IMR-90 (cell line): ENCODE measurements around the gene ZBTB1. TPM values are rescaled to one million over a fixed set of nuclear protein-coding genes. Genes with fewer than 3 reads are reported as not detected.
A peak's percentile ranks its signal among the peaks of the same experiment; 100 is the strongest.

Experiments
- ATAC-seq: fragments of 200-7000 bp; cut with Tn5 transposase; 2 replicates; pipeline ENCODE4 v1.9.1; 2020; ENCODE audit warnings: low read depth, mild to moderate bottlenecking, moderate library complexity
- BruUV-seq: library from RNA; stranded (reverse); fragments of 400-500 nt; replicated peaks from 2 replicates; lab custom pipeline; 2021; lab: Mats Ljungman, UMichigan
- CTCF ChIA-PET: fragments of 300-600 bp; formaldehyde crosslinking; extraction: SDS; loops from one replicate; lab custom pipeline; 2021; ENCODE audit warnings: antibody characterized with exemption; lab: Yijun Ruan, JAX
- POLR2A ChIA-PET: fragments of 300-600 bp; sonication (Branson Sonifier 250); formaldehyde crosslinking; loops from one replicate; lab custom pipeline; 2022; ENCODE audit warnings: antibody characterized with exemption; ENCODE audit not compliant: unreplicated experiment; lab: Charles Lee
- DNase-seq: peaks from one replicate; pipeline ENCODE4 v3.0.0; 2013
- H2AFZ ChIP-seq: replicated peaks from 2 replicates; pipeline ENCODE3; 2013; ENCODE audit warnings: low read length, mild to moderate bottlenecking; ENCODE audit not compliant: poor library complexity
- H2AK5ac ChIP-seq: 2 replicates; pipeline ENCODE4 v1.6.1; 2013; ENCODE audit warnings: low read depth, low read length, inconsistent platforms
- H2AK9ac ChIP-seq: replicated peaks from 2 replicates; pipeline ENCODE3; 2013; ENCODE audit warnings: mild to moderate bottlenecking, low read depth, low read length, moderate library complexity; ENCODE audit not compliant: poor library complexity
- H2BK120ac ChIP-seq: 2 replicates; pipeline ENCODE4 v1.6.1; 2013; ENCODE audit warnings: low read depth, low read length, inconsistent platforms
- H2BK15ac ChIP-seq: 3 replicates; pipeline ENCODE4 v1.6.1; 2013; ENCODE audit warnings: low read depth, low read length, inconsistent platforms
- H2BK20ac ChIP-seq: 2 replicates; pipeline ENCODE4 v1.6.1; 2013; ENCODE audit warnings: low read depth, mild to moderate bottlenecking, inconsistent platforms, low read length, moderate library complexity
- H2BK5ac ChIP-seq: 2 replicates; pipeline ENCODE4 v1.6.1; 2013; ENCODE audit warnings: mild to moderate bottlenecking, low read depth, low read length, inconsistent platforms; ENCODE audit not compliant: poor library complexity, severe bottlenecking
- H3K14ac ChIP-seq: replicated peaks from 2 replicates; pipeline ENCODE4 v1.6.1; 2013; ENCODE audit warnings: low read depth, low read length, inconsistent platforms
- H3K18ac ChIP-seq: 2 replicates; pipeline ENCODE4 v1.6.1; 2013; ENCODE audit warnings: low read depth, low read length, control low read depth
- H3K23ac ChIP-seq: 2 replicates; pipeline ENCODE4 v1.6.1; 2013; ENCODE audit warnings: low read depth, low read length, inconsistent platforms
- H3K27ac ChIP-seq: 2 replicates; pipeline ENCODE4 v1.5.1; 2013; ENCODE audit warnings: mild to moderate bottlenecking, control low read depth, low read length; ENCODE audit not compliant: insufficient read depth
- H3K27me3 ChIP-seq: 2 replicates; pipeline ENCODE4 v1.6.1; 2013; ENCODE audit warnings: low read length; ENCODE audit not compliant: control insufficient read depth, insufficient read depth
- H3K36me3 ChIP-seq: 2 replicates; pipeline ENCODE4 v1.6.1; 2013; ENCODE audit warnings: low read length, mixed read lengths; ENCODE audit not compliant: control insufficient read depth, insufficient read depth
- H3K4ac ChIP-seq: 2 replicates; pipeline ENCODE4 v1.6.1; 2013; ENCODE audit warnings: low read depth, low read length, inconsistent platforms
- H3K4me1 ChIP-seq: 2 replicates; pipeline ENCODE4 v1.6.1; 2013; ENCODE audit warnings: low read length, mixed read lengths; ENCODE audit not compliant: control insufficient read depth, insufficient read depth
- H3K4me2 ChIP-seq: 2 replicates; pipeline ENCODE4 v1.6.1; 2013; ENCODE audit warnings: low read depth, mild to moderate bottlenecking, control low read depth, low read length, moderate library complexity
- H3K4me3 ChIP-seq: 2 replicates; pipeline ENCODE4 v1.5.1; 2013; ENCODE audit warnings: low read depth, mild to moderate bottlenecking, control low read depth, low read length, moderate library complexity; ENCODE audit not compliant: insufficient read depth
- H3K56ac ChIP-seq: 2 replicates; pipeline ENCODE4 v1.6.1; 2013; ENCODE audit warnings: low read length, inconsistent platforms; ENCODE audit not compliant: insufficient read depth; ENCODE audit errors: extremely low read depth
- H3K79me1 ChIP-seq, 2 experiments: 2 replicates each; pipeline ENCODE4 v1.6.1; 2013; ENCODE audit warnings: low read length in 2 of 2, inconsistent platforms in 1 of 2, low read depth in 1 of 2
- H3K9ac ChIP-seq: 2 replicates; pipeline ENCODE4 v1.6.1; 2013; ENCODE audit warnings: low read depth, low read length, control low read depth
- H3K9me1 ChIP-seq: 2 replicates; pipeline ENCODE4 v1.6.1; 2013; ENCODE audit warnings: low read length, inconsistent platforms; ENCODE audit not compliant: insufficient read depth
- H3K9me3 ChIP-seq: 2 replicates; pipeline ENCODE4 v1.6.1; 2013; ENCODE audit warnings: low read length; ENCODE audit not compliant: control insufficient read depth, insufficient read depth
- H4K20me1 ChIP-seq: 2 replicates; pipeline ENCODE4 v1.6.1; 2013; ENCODE audit warnings: low read length, inconsistent platforms; ENCODE audit not compliant: insufficient read depth
- H4K5ac ChIP-seq: 2 replicates; pipeline ENCODE4 v1.6.1; 2013; ENCODE audit warnings: mild to moderate bottlenecking, low read depth, low read length, control low read depth
- H4K8ac ChIP-seq, 2 experiments: 2 replicates each; pipeline ENCODE4 v1.6.1; 2013; ENCODE audit warnings: low read depth in 2 of 2, low read length in 2 of 2, control low read depth in 1 of 2, inconsistent platforms in 1 of 2
- H4K91ac ChIP-seq: 2 replicates; pipeline ENCODE4 v1.6.1; 2013; ENCODE audit warnings: low read depth, low read length, inconsistent platforms; ENCODE audit not compliant: insufficient read depth
- FOS ChIP-seq: fragments of 150-350 bp; IDR thresholded peaks from 2 replicates; pipeline ENCODE4 v1.6.1; 2016; ENCODE audit warnings: low read depth, low read length
- MAZ ChIP-seq: IDR thresholded peaks from 2 replicates; pipeline ENCODE4 v1.6.1; 2012; ENCODE audit warnings: low read depth, mild to moderate bottlenecking, low read length, improper control_type of control experiment, moderate library complexity, borderline replicate concordance
- WGBS, 2 experiments: methylation state at CpG; one replicate each; pipeline versions ENCODE4 v1.1.5 to v1.1.7; 2013; ENCODE audit warnings: missing lambda C conversion rate in 2 of 2; ENCODE audit not compliant: insufficient read length in 1 of 2; ENCODE audit errors: extremely low coverage in 2 of 2; 5-methylcytosine and 5-hydroxymethylcytosine counted together
- dilution Hi-C: fragments of 300-500 bp; cut with HindIII; formaldehyde crosslinking; loops from one replicate; pipeline ENCODE4 v1.14.3; 2018; ENCODE audit warnings: low sequenced_read_pairs; ENCODE audit not compliant: unreplicated experiment
- in situ Hi-C: fragments of 300-500 bp; cut with MboI; formaldehyde crosslinking; loops from 3 replicates; pipeline ENCODE4 v1.14.3; 2019; ENCODE audit warnings: low sequenced_read_pairs, inconsistent platforms, mixed read lengths
- intact Hi-C: fragments of 100-400 bp; cut with micrococcal nuclease; formaldehyde crosslinking; loops from 2 replicates; pipeline ENCODE4 v1.10.0; 2022
- polyA plus RNA-seq, 3 experiments: library from polyadenylated mRNA; depleted of rRNA; stranded (reverse); fragments of >200 nt; gene quantifications; 2 replicates each; pipeline ENCODE4 v1.2.3, GENCODE V29; 2012; ENCODE audit warnings: low replicate concordance in 1 of 3
- total RNA-seq: library from RNA; depleted of rRNA; stranded (reverse); fragments of >200 nt; gene quantifications from 2 replicates; pipeline ENCODE4 v1.2.3, GENCODE V29; 2012

The ZBTB1 gene
- total and polyA plus RNA-seq, 2 of the 4 experiments (the other 2 are of a cell fraction): 19.0 to 37.3 TPM

- ChIA-PET CTCF (interaction anchor here (0.6 to 1.4 kb wide), 5 partner anchors 21 to 92 kb away, joined by 3 to 5 read pairs (median 4); partner anchors contain the start of gene ZBTB25), POLR2A (interaction anchor here (0.7 kb wide), 1 partner anchor 50 kb away, joined by 14 read pairs; no protein-coding TSS in a partner anchor)
- H2AFZ ChIP-seq: no peak overlapping the region
- no peaks in the 10 kb centered on the region for H3K4me1 ChIP-seq
- H4K91ac ChIP-seq: no peak overlapping the region
- no peak overlapping the region for H2BK15ac ChIP-seq
- BruUV-seq: no TSS peak
- in situ Hi-C loops: loop anchor here (5.0 to 25.0 kb wide), 2 partner anchors 88 to 368 kb away; partner anchors contain the start of gene CHURC1
- H3K27ac ChIP-seq: no peak overlapping the region
- H2AK5ac ChIP-seq: no peak overlapping the region
- H3K9ac ChIP-seq: no peak overlapping the region
- no peak overlapping the region for H2AK9ac ChIP-seq
- H4K8ac ChIP-seq: no peak overlapping the region
- H3K56ac ChIP-seq: no peak overlapping the region
- TF ChIP-seq FOS: peak; percentile 11; the same call in 1 of the 2 replicates
- TF ChIP-seq MAZ: no peak
- H3K14ac ChIP-seq: no peak overlapping the region
- peaks cover 15 to 22% of the 10 kb centered on the region in 2 experiments; a peak in 3 of 4 replicates for H3K79me1 ChIP-seq
- no peak overlapping the region for H2BK5ac ChIP-seq
- no peak for ATAC-seq
- no peak overlapping the region for H3K4ac ChIP-seq
- no peak overlapping the region for H3K18ac ChIP-seq
- H3K4me2 ChIP-seq: peak overlapping the region; percentile 70
- dilution Hi-C loops: no loop called here
- H3K4me3 ChIP-seq: no peak overlapping the region
- intact Hi-C loops: loop anchor here (5.0 kb wide), 1 partner anchor 68 kb away; no protein-coding TSS in a partner anchor
- no peaks in the 10 kb centered on the region for H4K20me1 ChIP-seq
- peaks cover 11% of the 10 kb centered on the region for H3K9me3 ChIP-seq
- peak; percentile 39 for DNase-seq
- H3K36me3 ChIP-seq: no peaks in the 10 kb centered on the region; the same call in 1 of the 2 replicates
- H3K27me3 ChIP-seq: no peaks in the 10 kb centered on the region; the same call in 1 of the 2 replicates
- no peak overlapping the region for H2BK120ac ChIP-seq
- peaks cover 6% of the 10 kb centered on the region; the same call in 1 of the 2 replicates for H3K9me1 ChIP-seq
- H4K5ac ChIP-seq: no peak overlapping the region
- no peak overlapping the region for H3K23ac ChIP-seq
- H2BK20ac ChIP-seq: no peak overlapping the region
- no CpG with 5 or more reads among the region's 5 CpGs for WGBS, 2 experiments
These were observed 40.2 kb downstream of the ZBTB1 start for GRCh38 chr14:64544607-64545312.
